ENCODE results near the gene MAF. TPM values are rescaled to one million over a fixed set of nuclear protein-coding genes. Genes with fewer than 3 reads are reported as not detected.

MAF gene
- total RNA-seq, 6 experiments from 2014 or later = not detected

- Mint-ChIP-seq H3K36me3 (ENCODE audit: low read depth) (peaks cover 5% of the 10 kb centered on the region; the same call in 1 of the 2 replicates), H3K9me3 (peaks cover 58% of the 10 kb centered on the region), H3K27me3 (ENCODE audit: insufficient read depth) (no peaks in the 10 kb centered on the region), H3K4me3 (no peak overlapping the region), H3K27ac (no peak overlapping the region), H3K4me1 (ENCODE audit: low read depth) (no peaks in the 10 kb centered on the region)
- no peak for TF ChIP-seq CTCF (IDR thresholded peaks at IDR 0.05)
- DNase-seq = no peak
These were observed 42.1 kb upstream of the MAF start for GRCh38 chr16:79642652-79643051.

GRCh38 chr16:79640513-79641360 lies 40.2 kb upstream of the MAF start:
- Mint-ChIP-seq H3K4me3 (no peak overlapping the region), H3K4me1 (ENCODE audit: low read depth) (no peaks in the 10 kb centered on the region), H3K9me3 (peaks cover 57% of the 10 kb centered on the region), H3K36me3 (ENCODE audit: low read depth) (peaks cover 4% of the 10 kb centered on the region; the same call in 1 of the 2 replicates), H3K27me3 (ENCODE audit: insufficient read depth) (no peaks in the 10 kb centered on the region), H3K27ac (no peak overlapping the region)
- DNase-seq = no peak
- no peak for TF ChIP-seq CTCF (IDR thresholded peaks at IDR 0.05)

GRCh38 chr16:79639576-79640311 lies 39.2 kb upstream of the MAF start:
- H3K4me1 Mint-ChIP-seq (ENCODE audit: low read depth) = no peaks in the 10 kb centered on the region
- peaks cover 51% of the 10 kb centered on the region for H3K9me3 Mint-ChIP-seq
- no peak overlapping the region for H3K27ac Mint-ChIP-seq
- H3K4me3 Mint-ChIP-seq = no peak overlapping the region
- TF ChIP-seq CTCF (IDR thresholded peaks at IDR 0.05) = no peak
- DNase-seq = no peak
- H3K27me3 Mint-ChIP-seq (ENCODE audit: insufficient read depth) = no peaks in the 10 kb centered on the region
- peaks cover 4% of the 10 kb centered on the region; the same call in 1 of the 2 replicates for H3K36me3 Mint-ChIP-seq (ENCODE audit: low read depth)

- no peaks in the 10 kb centered on the region for H3K4me1 Mint-ChIP-seq (ENCODE audit: low read depth)
- peaks cover 48% of the 10 kb centered on the region for H3K9me3 Mint-ChIP-seq
- no peak for TF ChIP-seq CTCF (IDR thresholded peaks at IDR 0.05)
- H3K27ac Mint-ChIP-seq = no peak overlapping the region
- no peak overlapping the region for H3K4me3 Mint-ChIP-seq
- DNase-seq = no peak
- H3K36me3 Mint-ChIP-seq (ENCODE audit: low read depth) = peaks cover 4% of the 10 kb centered on the region; the same call in 1 of the 2 replicates
- H3K27me3 Mint-ChIP-seq (ENCODE audit: insufficient read depth) = no peaks in the 10 kb centered on the region
These were observed 37.8 kb upstream of the MAF start for GRCh38 chr16:79638386-79638785.

- peaks cover 1% of the 10 kb centered on the region; the same call in 1 of the 2 replicates for H3K27me3 Mint-ChIP-seq (ENCODE audit: insufficient read depth)
- H3K36me3 Mint-ChIP-seq (ENCODE audit: low read depth) = peaks cover 4% of the 10 kb centered on the region; the same call in 1 of the 2 replicates
- DNase-seq = no peak
- TF ChIP-seq CTCF (IDR thresholded peaks at IDR 0.05) = no peak
- H3K27ac Mint-ChIP-seq = no peak overlapping the region
- no peaks in the 10 kb centered on the region for H3K4me1 Mint-ChIP-seq (ENCODE audit: low read depth)
- no peak overlapping the region for H3K4me3 Mint-ChIP-seq
- peaks cover 49% of the 10 kb centered on the region for H3K9me3 Mint-ChIP-seq
These were observed 35.0 kb upstream of the MAF start for GRCh38 chr16:79635488-79635887.
